NT2/D1 (cell line): ENCODE results near the gene NAALADL2.

Experiments
- SUZ12 ChIP-seq: IDR thresholded peaks from 2 replicates; pipeline ENCODE4 v1.6.1; 2011; ENCODE audit not compliant: insufficient read length, insufficient read depth; ENCODE audit errors: extremely low read depth
- YY1 ChIP-seq: IDR thresholded peaks from 2 replicates; pipeline ENCODE4 v1.6.1; 2011; ENCODE audit not compliant: insufficient read length, insufficient read depth
- ZNF274 ChIP-seq: IDR thresholded peaks from 2 replicates; pipeline ENCODE4 v1.6.1; 2011; ENCODE audit warnings: mild to moderate bottlenecking, low read depth, low read length

- TF ChIP-seq SUZ12 (no peak), YY1 (no peak), ZNF274 (no peak)
Measured at GRCh38 chr3:175605851-175606250, 746.7 kb downstream of the NAALADL2 start.
